Measurements from ENCODE around the gene GHR. TPM values are rescaled to one million over a fixed set of nuclear protein-coding genes. Genes with fewer than 3 reads are reported as not detected.

The GHR gene
- total and polyA plus RNA-seq, 8 donors = 0.73 to 3.9 (median 1.3) TPM

DNA sequence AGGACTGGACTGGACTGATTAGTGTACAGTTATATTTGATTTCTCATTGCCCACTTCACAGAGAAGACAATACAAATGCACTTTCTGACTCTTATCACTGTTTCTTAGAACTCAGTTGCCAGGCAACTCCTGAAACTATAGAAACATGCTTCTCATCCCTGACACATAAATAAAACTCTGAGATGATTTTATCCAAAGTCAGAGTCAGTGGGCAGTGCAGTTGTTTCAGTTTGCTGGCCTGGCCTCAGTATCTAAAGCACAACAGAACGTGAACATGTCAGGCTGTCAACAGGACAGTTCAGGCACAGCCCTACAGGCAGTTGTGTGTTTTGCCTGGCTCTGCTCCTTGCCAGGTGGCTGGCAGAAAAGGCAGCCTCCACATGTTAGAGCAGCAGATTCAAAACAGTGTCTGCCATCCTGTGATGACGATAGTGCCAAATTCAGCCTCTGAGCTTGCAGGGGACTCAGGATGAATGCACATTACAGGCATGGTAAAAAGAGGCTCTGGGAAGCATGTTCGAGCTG lies 268.2 kb downstream of the GHR start:
- intact Hi-C loops (cut with DNase I) = no loop called here
- Histone ChIP-seq H3K4me3 (no peak overlapping the region), H3K27ac (no peak overlapping the region), H3K9me3 (no peaks in the 10 kb centered on the region), H3K36me3 (no peaks in the 10 kb centered on the region), H3K4me1 (no peaks in the 10 kb centered on the region), H3K27me3 (no peaks in the 10 kb centered on the region)
- TF ChIP-seq, protein P1, sequence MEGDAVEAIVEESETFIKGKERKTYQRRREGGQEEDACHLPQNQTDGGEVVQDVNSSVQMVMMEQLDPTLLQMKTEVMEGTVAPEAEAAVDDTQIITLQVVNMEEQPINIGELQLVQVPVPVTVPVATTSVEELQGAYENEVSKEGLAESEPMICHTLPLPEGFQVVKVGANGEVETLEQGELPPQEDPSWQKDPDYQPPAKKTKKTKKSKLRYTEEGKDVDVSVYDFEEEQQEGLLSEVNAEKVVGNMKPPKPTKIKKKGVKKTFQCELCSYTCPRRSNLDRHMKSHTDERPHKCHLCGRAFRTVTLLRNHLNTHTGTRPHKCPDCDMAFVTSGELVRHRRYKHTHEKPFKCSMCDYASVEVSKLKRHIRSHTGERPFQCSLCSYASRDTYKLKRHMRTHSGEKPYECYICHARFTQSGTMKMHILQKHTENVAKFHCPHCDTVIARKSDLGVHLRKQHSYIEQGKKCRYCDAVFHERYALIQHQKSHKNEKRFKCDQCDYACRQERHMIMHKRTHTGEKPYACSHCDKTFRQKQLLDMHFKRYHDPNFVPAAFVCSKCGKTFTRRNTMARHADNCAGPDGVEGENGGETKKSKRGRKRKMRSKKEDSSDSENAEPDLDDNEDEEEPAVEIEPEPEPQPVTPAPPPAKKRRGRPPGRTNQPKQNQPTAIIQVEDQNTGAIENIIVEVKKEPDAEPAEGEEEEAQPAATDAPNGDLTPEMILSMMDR (IDR thresholded peaks at IDR 0.05) = no peak
- DNase-seq (no peak), ATAC-seq (no peak), FAIRE-seq (no peak)
- WGBS, 2 donors = 53 to 61% methylated on average over 3 of the region's 3 CpGs

- DNase-seq (no peak), ATAC-seq (no peak), FAIRE-seq (no peak)
- Histone ChIP-seq H3K27ac (no peak overlapping the region), H3K27me3 (no peaks in the 10 kb centered on the region), H3K9me3 (peaks cover 0 to 3% (median 0%) of the 10 kb centered on the region in 4 donors), H3K4me3 (no peak overlapping the region), H3K36me3 (no peaks in the 10 kb centered on the region), H3K4me1 (no peaks in the 10 kb centered on the region)
- TF ChIP-seq, protein P1 (IDR thresholded peaks at IDR 0.05) = no peak
- intact Hi-C loops (cut with DNase I) = no loop called here
- WGBS, 2 donors = 79 to 84% methylated on average over 7 of the region's 7 CpGs
Measured at GRCh38 chr5:42701351-42702059, 278.3 kb downstream of the GHR start.

- Histone ChIP-seq H3K4me1 (no peaks in the 10 kb centered on the region), H3K4me3 (no peak overlapping the region), H3K27ac (no peak overlapping the region), H3K36me3 (no peaks in the 10 kb centered on the region), H3K27me3 (no peaks in the 10 kb centered on the region), H3K9me3 (peaks cover 0 to 3% (median 0%) of the 10 kb centered on the region in 4 donors)
- 37 to 81% methylated on average over 1 of the region's 1 CpG for WGBS, 2 donors
- no peak for ATAC-seq
- no peak for FAIRE-seq
- DNase-seq = no peak
- intact Hi-C loops (cut with DNase I) = no loop called here
- TF ChIP-seq, protein P1 (IDR thresholded peaks at IDR 0.05) = no peak
Measured at GRCh38 chr5:42703238-42703637, 280.0 kb downstream of the GHR start.

DNA sequence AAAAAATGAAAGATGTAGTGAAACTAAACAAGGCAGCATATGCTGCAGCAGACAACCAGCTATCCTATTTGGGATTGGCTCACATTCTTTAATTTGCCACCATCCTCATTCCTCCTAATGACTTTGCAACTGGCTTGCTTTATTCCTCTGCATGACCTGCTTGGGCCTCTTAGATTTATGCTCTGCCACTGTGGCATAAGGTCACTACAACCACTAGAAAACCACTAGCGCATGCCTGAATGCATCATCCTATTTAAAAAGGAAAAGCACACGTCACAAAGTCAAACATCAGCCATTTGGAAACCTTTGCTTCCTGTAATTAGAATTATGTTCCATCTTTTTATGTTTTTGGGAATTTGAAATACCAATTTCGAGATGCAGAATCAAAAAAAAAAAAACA lies 292.5 kb downstream of the GHR start:
- no peak overlapping the region for H3K4me3 ChIP-seq

More for the DNA sequence above, 292.5 kb downstream of the GHR start:
- no peak for ATAC-seq
- intact Hi-C loops (cut with DNase I) = no loop called here
- H3K27me3 ChIP-seq = no peaks in the 10 kb centered on the region
- no peaks in the 10 kb centered on the region for H3K4me1 ChIP-seq
- H3K36me3 ChIP-seq = no peaks in the 10 kb centered on the region
- H3K27ac ChIP-seq = no peak overlapping the region
- WGBS, 2 donors = 80 to 81% methylated on average over 3 of the region's 3 CpGs
- TF ChIP-seq, protein P1 (IDR thresholded peaks at IDR 0.05) = no peak
- FAIRE-seq = no peak
- no peaks in the 10 kb centered on the region for H3K9me3 ChIP-seq
- DNase-seq = no peak

All from pancreas (tissue), 10 donors.